HCT116 (cell line): ENCODE measurements around the gene MXD1. TPM values are rescaled to one million over a fixed set of nuclear protein-coding genes. Genes with fewer than 3 reads are reported as not detected.

Source experiments
- ATAC-seq: fragments of 200-7000 bp; cut with Tn5 transposase; 2 replicates; pipeline ENCODE4 v1.9.1; 2020; ENCODE audit warnings: mild to moderate bottlenecking, moderate library complexity
- BruUV-seq: library from RNA; stranded (reverse); fragments of 400-500 nt; replicated peaks from 2 replicates; lab custom pipeline; 2021; lab: Mats Ljungman, UMichigan
- CTCF ChIA-PET: fragments of 300-600 bp; sonication (Branson Sonifier 250); formaldehyde crosslinking; loops from one replicate; lab custom pipeline; 2021; ENCODE audit warnings: antibody characterized with exemption; lab: Charles Lee
- POLR2A ChIA-PET: fragments of 300-600, 350-600 bp; sonication (Branson Sonifier 250); formaldehyde crosslinking; loops from one replicate; lab custom pipeline; 2021; ENCODE audit warnings: antibody characterized with exemption; lab: Charles Lee
- RAD21 ChIA-PET, 2 experiments: fragments of 300-600 bp; sonication (Branson Sonifier 250); formaldehyde crosslinking; loops; one replicate each; lab custom pipeline; 2023; ENCODE audit warnings: low total read pairs in 2 of 2; ENCODE audit not compliant: uncharacterized antibody in 2 of 2, unreplicated experiment in 2 of 2, low non-redundant PET in 1 of 2; lab: Charles Lee
- DNase-seq: peaks from one replicate; pipeline ENCODE4 v3.0.0-alpha.2; 2010; ENCODE audit warnings: low read depth, low spot score
- H2AFZ ChIP-seq: fragments of 200-600 bp; shearing (Covaris generic), sonication (generic); 2 replicates; pipeline ENCODE4 v1.6.1; 2017; ENCODE audit warnings: low read depth, mixed run types, mixed read lengths, antibody characterized with exemption, low read length; ENCODE audit not compliant: poor library complexity, severe bottlenecking
- H3K27ac ChIP-seq: 2 replicates; pipeline ENCODE4 v1.5.1; 2012; ENCODE audit warnings: low read depth, low read length
- H3K27me3 ChIP-seq: fragments of 200-600 bp; sonication (generic); 2 replicates; pipeline ENCODE4 v1.6.1; 2016; ENCODE audit warnings: mixed run types, low read length, mixed read lengths; ENCODE audit not compliant: insufficient read depth
- H3K36me3 ChIP-seq, 2 experiments: fragments of 200-500 bp in 1 of 2; fragments of 200-600 bp in 1 of 2; sonication (Bioruptor generic) in 1 of 2; sonication (generic) in 1 of 2; 2 replicates each; pipeline versions ENCODE4 v1.5.1 to v1.6.1; 2014 to 2016; ENCODE audit warnings: low read length in 2 of 2, inconsistent platforms in 1 of 2, mixed read lengths in 1 of 2, mixed run types in 1 of 2; ENCODE audit not compliant: insufficient read depth in 2 of 2, control insufficient read depth in 1 of 2
- H3K4me1 ChIP-seq, 2 experiments: fragments of 200-600 bp in 1 of 2; sonication (generic) in 1 of 2; 2 replicates each; pipeline versions ENCODE4 v1.5.1 to v1.6.1; 2012 to 2017; ENCODE audit warnings: low read length in 2 of 2, inconsistent platforms in 1 of 2, mild to moderate bottlenecking in 1 of 2, mixed read lengths in 1 of 2, mixed run types in 1 of 2, moderate library complexity in 1 of 2; ENCODE audit not compliant: insufficient read depth in 2 of 2, control insufficient read depth in 1 of 2
- H3K4me2 ChIP-seq: fragments of 200-600 bp; sonication (generic); 2 replicates; pipeline ENCODE4 v1.6.1; 2017; ENCODE audit warnings: mixed run types, low read length, mixed read lengths
- H3K4me3 ChIP-seq, 2 experiments: fragments of 200-600 bp in 1 of 2; sonication (generic) in 1 of 2; replicated peaks in 1 of 2; 2 replicates each; pipeline ENCODE4 v1.5.1; 2011 to 2016; ENCODE audit warnings: low read length in 2 of 2, control low read depth in 1 of 2, low read depth in 1 of 2, mild to moderate bottlenecking in 1 of 2, mixed read lengths in 1 of 2, mixed run types in 1 of 2
- H3K79me2 ChIP-seq: fragments of 200-600 bp; sonication (generic); 2 replicates; pipeline ENCODE4 v1.6.1; 2017; ENCODE audit warnings: mild to moderate bottlenecking, mixed run types, low read length, moderate library complexity, mixed read lengths; ENCODE audit not compliant: insufficient read depth
- H3K9ac ChIP-seq: fragments of 200-600 bp; sonication (generic); 2 replicates; pipeline ENCODE4 v1.6.1; 2016; ENCODE audit warnings: low read length, mixed read lengths
- H3K9me2 ChIP-seq: fragments of 200-600 bp; sonication (generic), shearing (Covaris generic); 2 replicates; pipeline ENCODE4 v1.6.1; 2017; ENCODE audit warnings: mixed run types, mild to moderate bottlenecking, moderate library complexity; ENCODE audit not compliant: insufficient read depth
- H3K9me3 ChIP-seq, 2 experiments: fragments of 200-500 bp in 1 of 2; fragments of 200-600 bp in 1 of 2; sonication (Bioruptor generic) in 1 of 2; sonication (generic) in 1 of 2; 2 replicates each; pipeline ENCODE4 v1.6.1; 2014 to 2017; ENCODE audit warnings: low read length in 2 of 2, mixed read lengths in 2 of 2, inconsistent platforms in 1 of 2, low read depth in 1 of 2, mild to moderate bottlenecking in 1 of 2, mixed run types in 1 of 2, moderate library complexity in 1 of 2; ENCODE audit not compliant: control insufficient read depth in 1 of 2, insufficient read depth in 1 of 2
- H4K20me1 ChIP-seq: fragments of 200-600 bp; sonication (generic), shearing (Covaris generic); 2 replicates; pipeline ENCODE4 v1.6.1; 2017; ENCODE audit warnings: mixed run types, mild to moderate bottlenecking, moderate library complexity; ENCODE audit not compliant: insufficient read depth
- CBX3 ChIP-seq: IDR thresholded peaks from 2 replicates; pipeline ENCODE4 v1.6.1; 2012; ENCODE audit warnings: low read depth
- CEBPB ChIP-seq: IDR thresholded peaks from 2 replicates; pipeline ENCODE4 v1.6.1; 2012; ENCODE audit warnings: low read depth
- CTCF ChIP-seq, 3 experiments: fragments of 200-600 bp in 1 of 3; sonication (generic) in 1 of 3; IDR thresholded peaks in 2 of 3; conservative IDR thresholded peaks in 1 of 3; 2 replicates each; pipeline ENCODE4 v1.5.1; 2012 to 2017; ENCODE audit warnings: low read depth in 2 of 3, low read length in 2 of 3, antibody characterized with exemption in 1 of 3, borderline replicate concordance in 1 of 3, control low read depth in 1 of 3, mild to moderate bottlenecking in 1 of 3, mixed read lengths in 1 of 3, mixed run types in 1 of 3, moderate library complexity in 1 of 3; ENCODE audit not compliant: insufficient read depth in 1 of 3
- EGR1 ChIP-seq: IDR thresholded peaks from 2 replicates; pipeline ENCODE4 v1.6.1; 2012; ENCODE audit warnings: low read depth
- EZH2 ChIP-seq: fragments of 200-600 bp; sonication (generic); IDR thresholded peaks from 2 replicates; pipeline ENCODE4 v1.6.1; 2017; ENCODE audit warnings: antibody characterized with exemption, mixed run types
- EZH2phosphoT487 ChIP-seq: fragments of 200-600 bp; IDR thresholded peaks from 2 replicates; pipeline ENCODE4 v1.6.1; 2018; ENCODE audit warnings: antibody characterized with exemption, borderline replicate concordance
- FOSL1 ChIP-seq: IDR thresholded peaks from 2 replicates; pipeline ENCODE4 v1.6.1; 2012; ENCODE audit warnings: low read depth
- JUND ChIP-seq: IDR thresholded peaks from 2 replicates; pipeline ENCODE4 v1.6.1; 2012
- MAX ChIP-seq: IDR thresholded peaks from 2 replicates; pipeline ENCODE4 v1.6.1; 2012
- POLR2A ChIP-seq: IDR thresholded peaks from 2 replicates; pipeline ENCODE4 v1.7.0; 2011; ENCODE audit warnings: borderline replicate concordance; ENCODE audit not compliant: insufficient read depth, insufficient read length; ENCODE audit errors: extremely low read depth
- POLR2AphosphoS5 ChIP-seq: IDR thresholded peaks from 2 replicates; pipeline ENCODE4 v1.6.1; 2011; ENCODE audit warnings: mild to moderate bottlenecking, low read depth, low read length, moderate library complexity
- RAD21 ChIP-seq: IDR thresholded peaks from 2 replicates; pipeline ENCODE4 v1.6.1; 2012; ENCODE audit warnings: low read depth, mild to moderate bottlenecking
- SIN3A ChIP-seq: IDR thresholded peaks from 2 replicates; pipeline ENCODE4 v1.6.1; 2012; ENCODE audit warnings: low read depth
- SP1 ChIP-seq: IDR thresholded peaks from 2 replicates; pipeline ENCODE4 v1.6.1; 2012; ENCODE audit warnings: low read depth
- TCF7L2 ChIP-seq: IDR thresholded peaks from 2 replicates; pipeline ENCODE4 v1.7.0; 2011; ENCODE audit warnings: borderline replicate concordance, inconsistent platforms; ENCODE audit not compliant: insufficient read depth, insufficient read length; ENCODE audit errors: extremely low read depth
- YY1 ChIP-seq: IDR thresholded peaks from 2 replicates; pipeline ENCODE4 v1.6.1; 2011; ENCODE audit warnings: low read length, low read depth, moderate library complexity, mild to moderate bottlenecking; ENCODE audit not compliant: insufficient replicate concordance; ENCODE audit errors: extremely low read depth
- ZBTB33 ChIP-seq: IDR thresholded peaks from 2 replicates; pipeline ENCODE4 v1.6.1; 2011; ENCODE audit warnings: mild to moderate bottlenecking, low read length, moderate library complexity; ENCODE audit not compliant: insufficient replicate concordance; ENCODE audit errors: extremely low read depth
- ZFX ChIP-seq: fragments of 450-650 bp; IDR thresholded peaks from 2 replicates; pipeline ENCODE4 v1.6.1; 2017
- intact Hi-C: fragments of 100-400 bp; cut with micrococcal nuclease; formaldehyde crosslinking; loops from 2 replicates; pipeline ENCODE4 v1.10.0; 2022
- total RNA-seq: library from RNA; stranded (reverse); gene quantifications from one replicate; pipeline ENCODE4 v1.2.1, GENCODE V29; 2021; ENCODE audit not compliant: unreplicated experiment
- TF ChIP-seq, protein P1 (sequence below): IDR thresholded peaks from 2 replicates; pipeline ENCODE4 v1.6.1; 2012
- TF ChIP-seq, protein P2 (sequence below): IDR thresholded peaks from 2 replicates; pipeline ENCODE4 v1.6.1; 2012; ENCODE audit warnings: low read depth

The MXD1 gene
- total RNA-seq, 1 experiment from 2014 or later: 10.3 TPM

DNA sequence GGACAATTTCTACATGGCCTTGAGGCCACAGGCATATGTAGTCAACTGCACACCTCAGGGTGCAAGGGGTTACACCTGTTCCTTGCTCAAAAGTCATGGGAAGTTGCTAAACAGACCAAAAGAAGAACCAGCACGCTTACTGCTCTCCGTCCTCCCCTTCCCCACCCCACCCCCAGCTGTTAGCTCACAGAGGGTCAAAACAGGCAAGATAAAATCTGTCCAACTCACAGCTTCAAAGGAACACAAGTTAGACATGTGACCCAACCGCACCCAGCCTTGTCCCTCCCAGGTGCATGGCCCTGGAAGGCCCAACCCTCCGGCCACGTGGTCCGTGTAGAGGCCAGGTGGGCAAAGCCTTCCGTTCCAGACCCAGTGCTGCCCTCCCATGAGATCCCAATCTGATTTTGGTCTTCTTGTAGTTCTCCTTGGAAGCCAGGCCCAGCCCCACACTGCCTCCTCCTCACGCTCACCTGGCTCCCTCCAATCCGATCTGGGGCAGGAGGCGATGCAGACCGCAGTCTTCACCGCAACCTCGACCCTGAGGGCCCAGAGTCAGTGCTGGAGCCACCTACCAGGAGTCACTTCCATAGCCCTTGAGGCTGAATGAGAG lies 61.0 kb downstream of the MXD1 start:
- ATAC-seq (no peak; the same call in 1 of the 2 replicates), DNase-seq (no peak)
- ChIA-PET CTCF (no interaction called here), RAD21 (no interaction called here), POLR2A (no interaction called here)
- no peaks in the 10 kb centered on the region for H3K79me2 ChIP-seq
- H3K9me2 ChIP-seq: no peaks in the 10 kb centered on the region
- no peak overlapping the region for H2AFZ ChIP-seq
- no TSS peak for BruUV-seq
- H3K4me3 ChIP-seq: no peak overlapping the region
- H4K20me1 ChIP-seq: no peaks in the 10 kb centered on the region
- H3K9me3 ChIP-seq: no peaks in the 10 kb centered on the region
- no peak overlapping the region for H3K9ac ChIP-seq
- intact Hi-C loops: no loop called here
- H3K4me1 ChIP-seq: no peaks in the 10 kb centered on the region; a peak in 1 of 4 replicates
- no peaks in the 10 kb centered on the region for H3K27me3 ChIP-seq
- no peaks in the 10 kb centered on the region for H3K36me3 ChIP-seq
- H3K4me2 ChIP-seq: no peak overlapping the region
- H3K27ac ChIP-seq: no peak overlapping the region
- TF ChIP-seq EZH2phosphoT487 (no peak), YY1 (no peak), POLR2A (no peak), CBX3 (no peak), CTCF (IDR thresholded peaks at IDR 0.05 in 2 of 3, conservative IDR thresholded peaks at IDR 0.05 in 1 of 3; ENCODE audit: borderline replicate concordance in 1 of 3, insufficient read depth in 1 of 3, low read depth in 2 of 3, low read length in 2 of 3) (no peak), POLR2AphosphoS5 (no peak), EZH2 (no peak), CEBPB (no peak), ZFX (no peak), ZBTB33 (no peak), RAD21 (no peak), FOSL1 (no peak), SIN3A (no peak), JUND (no peak), SP1 (no peak), MAX (no peak), TCF7L2 (no peak), EGR1 (no peak)
- TF ChIP-seq, protein P1, sequence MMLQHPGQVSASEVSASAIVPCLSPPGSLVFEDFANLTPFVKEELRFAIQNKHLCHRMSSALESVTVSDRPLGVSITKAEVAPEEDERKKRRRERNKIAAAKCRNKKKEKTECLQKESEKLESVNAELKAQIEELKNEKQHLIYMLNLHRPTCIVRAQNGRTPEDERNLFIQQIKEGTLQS: no peak
- TF ChIP-seq, protein P2, sequence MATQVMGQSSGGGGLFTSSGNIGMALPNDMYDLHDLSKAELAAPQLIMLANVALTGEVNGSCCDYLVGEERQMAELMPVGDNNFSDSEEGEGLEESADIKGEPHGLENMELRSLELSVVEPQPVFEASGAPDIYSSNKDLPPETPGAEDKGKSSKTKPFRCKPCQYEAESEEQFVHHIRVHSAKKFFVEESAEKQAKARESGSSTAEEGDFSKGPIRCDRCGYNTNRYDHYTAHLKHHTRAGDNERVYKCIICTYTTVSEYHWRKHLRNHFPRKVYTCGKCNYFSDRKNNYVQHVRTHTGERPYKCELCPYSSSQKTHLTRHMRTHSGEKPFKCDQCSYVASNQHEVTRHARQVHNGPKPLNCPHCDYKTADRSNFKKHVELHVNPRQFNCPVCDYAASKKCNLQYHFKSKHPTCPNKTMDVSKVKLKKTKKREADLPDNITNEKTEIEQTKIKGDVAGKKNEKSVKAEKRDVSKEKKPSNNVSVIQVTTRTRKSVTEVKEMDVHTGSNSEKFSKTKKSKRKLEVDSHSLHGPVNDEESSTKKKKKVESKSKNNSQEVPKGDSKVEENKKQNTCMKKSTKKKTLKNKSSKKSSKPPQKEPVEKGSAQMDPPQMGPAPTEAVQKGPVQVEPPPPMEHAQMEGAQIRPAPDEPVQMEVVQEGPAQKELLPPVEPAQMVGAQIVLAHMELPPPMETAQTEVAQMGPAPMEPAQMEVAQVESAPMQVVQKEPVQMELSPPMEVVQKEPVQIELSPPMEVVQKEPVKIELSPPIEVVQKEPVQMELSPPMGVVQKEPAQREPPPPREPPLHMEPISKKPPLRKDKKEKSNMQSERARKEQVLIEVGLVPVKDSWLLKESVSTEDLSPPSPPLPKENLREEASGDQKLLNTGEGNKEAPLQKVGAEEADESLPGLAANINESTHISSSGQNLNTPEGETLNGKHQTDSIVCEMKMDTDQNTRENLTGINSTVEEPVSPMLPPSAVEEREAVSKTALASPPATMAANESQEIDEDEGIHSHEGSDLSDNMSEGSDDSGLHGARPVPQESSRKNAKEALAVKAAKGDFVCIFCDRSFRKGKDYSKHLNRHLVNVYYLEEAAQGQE: no peak
